ENCODE results near the gene ZNF778. TPM values are rescaled to one million over a fixed set of nuclear protein-coding genes. Genes with fewer than 3 reads are reported as not detected.

ZNF778 gene
- total RNA-seq, 1 experiment from 2014 or later, result 16.4 TPM

- Histone ChIP-seq H3K4me2 (ENCODE audit: insufficient read depth, insufficient read length, low read length) (peak overlapping the region; percentile 45), H4K8ac (replicated peaks; ENCODE audit: insufficient read length, low read depth, low read length) (no peak overlapping the region), H4K5ac (ENCODE audit: insufficient read length, low read depth, low read length) (no peak overlapping the region), H3T11ph (ENCODE audit: low read length) (no peak overlapping the region), H3K79me2 (ENCODE audit: insufficient read depth, low read length) (no peaks in the 10 kb centered on the region), H2BK15ac (ENCODE audit: low read depth, low read length) (no peak overlapping the region), H2AK5ac (ENCODE audit: insufficient read length, low read length) (no peak overlapping the region), H3K4me1 (ENCODE audit: insufficient read depth, low read length) (no peaks in the 10 kb centered on the region), H4K20me1 (ENCODE audit: control insufficient read depth, insufficient read depth, insufficient read length) (no peaks in the 10 kb centered on the region), H2BK5ac (ENCODE audit: insufficient read length, low read length) (no peak overlapping the region), H3K9me3 (ENCODE audit: control insufficient read depth, low read depth, low read length) (no peaks in the 10 kb centered on the region), H2BK120ac (ENCODE audit: low read depth, low read length, poor library complexity, severe bottlenecking) (no peak overlapping the region), H2BK12ac (ENCODE audit: insufficient read length, low read depth, low read length) (no peak overlapping the region), H3K27me3 (ENCODE audit: insufficient read depth, low read length) (no peaks in the 10 kb centered on the region), H3K79me1 (ENCODE audit: insufficient read depth, low read depth, low read length, poor library complexity, severe bottlenecking) (no peaks in the 10 kb centered on the region), H3K4ac (ENCODE audit: low read depth, low read length) (no peak overlapping the region), H3K18ac (ENCODE audit: insufficient read length, low read depth, low read length) (no peak overlapping the region), H2BK20ac (ENCODE audit: low read depth, low read length, poor library complexity, severe bottlenecking) (no peak overlapping the region), H3K23ac (ENCODE audit: insufficient read length, low read depth, low read length) (no peak overlapping the region), H3K27ac (ENCODE audit: insufficient read length, low read depth, low read length) (no peak overlapping the region), H3K9ac (ENCODE audit: extremely low read depth, insufficient read length, low read length) (no peak overlapping the region), H2AFZ (ENCODE audit: low read length) (no peak overlapping the region), H4K91ac (ENCODE audit: insufficient read length, low read depth, low read length) (no peak overlapping the region), H3K23me2 (ENCODE audit: insufficient read length, low read depth, low read length, poor library complexity, severe bottlenecking) (peaks cover 6% of the 10 kb centered on the region), H3K56ac (ENCODE audit: insufficient read length, low read depth, low read length) (no peak overlapping the region), H3K14ac (ENCODE audit: insufficient read depth, low read length) (no peak overlapping the region)
- peak overlapping the region; percentile 56 to 80 for H3K4me3 Mint-ChIP-seq
- H3K27ac Mint-ChIP-seq, result peak overlapping the region in 1 of 3 experiments; percentile 31; a peak in 1 of 7 replicates
- no peaks in the 10 kb centered on the region for H3K36me3 Mint-ChIP-seq (ENCODE audit: insufficient read depth in 1 of 3, low read depth in 3 of 3)
- no peaks in the 10 kb centered on the region for H3K9me3 Mint-ChIP-seq
- H3K27me3 Mint-ChIP-seq (ENCODE audit: low read depth), result peaks cover 21% of the 10 kb centered on the region
- peaks cover 12 to 31% of the 10 kb centered on the region in 2 experiments for H3K4me1 Mint-ChIP-seq
- no CpG with 5 or more reads among the region's 34 CpGs for WGBS (ENCODE audit: extremely low coverage, insufficient read length, low lambda C conversion rate)
- DNase-seq, result peak; percentile 91
- TF ChIP-seq CTCF (conservative IDR thresholded peaks at IDR 0.05), result peak; percentile 23; the same call in 1 of the 3 replicates
Observed at GRCh38 chr16:89170346-89171215, 46.9 kb upstream of the ZNF778 start.
